HepG2 (cell line): ENCODE measurements around the gene PLEKHH1. TPM values are rescaled to one million over a fixed set of nuclear protein-coding genes. Genes with fewer than 3 reads are reported as not detected.
A peak's percentile ranks its signal among the peaks of the same experiment; 100 is the strongest.

Experiments used
- ATAC-seq: fragments of 200-7000 bp; cut with Tn5 transposase; 3 replicates; pipeline ENCODE4 v1.9.1; 2020; ENCODE audit warnings: mild to moderate bottlenecking, moderate library complexity
- BruUV-seq: library from RNA; stranded (reverse); fragments of 400-500 nt; replicated peaks from 2 replicates; lab custom pipeline; 2021; lab: Mats Ljungman, UMichigan
- CTCF ChIA-PET: fragments of 300-600 bp; formaldehyde crosslinking; extraction: SDS; loops from one replicate; lab custom pipeline; 2021; ENCODE audit warnings: low total read pairs, inconsistent platforms, low intra/inter-chr PET ratio; lab: Yijun Ruan, JAX
- POLR2A ChIA-PET: fragments of 350-600 bp; sonication (Branson Sonifier 250); formaldehyde crosslinking; loops from one replicate; lab custom pipeline; 2020; ENCODE audit warnings: antibody characterized with exemption, inconsistent platforms; lab: Yijun Ruan, JAX
- DNase-seq: peaks from one replicate; pipeline ENCODE4 v3.0.0-alpha.2; 2015; ENCODE audit warnings: low spot score
- FAIRE-seq: peaks from 3 replicates; lab custom pipeline; 2011; peaks lifted over from hg19 to GRCh38; lab: Jason Lieb, UNC
- H2AFZ ChIP-seq: one replicate; pipeline ENCODE4 v1.6.1; 2011; ENCODE audit warnings: low read length, inconsistent platforms
- H3K27ac ChIP-seq: fragments of 300-600 bp; 3 replicates; pipeline ENCODE4 v1.8.0; 2011; ENCODE audit warnings: mixed run types, mild to moderate bottlenecking, mixed read lengths, low read length, inconsistent platforms; ENCODE audit not compliant: insufficient read depth; ENCODE audit errors: extremely low read length
- H3K27me3 ChIP-seq, 2 experiments: fragments of 200-600 bp in 1 of 2; 2 replicates in 1 of 2; 3 replicates in 1 of 2; pipeline versions ENCODE4 v1.6.0 to v1.8.0; 2011; ENCODE audit warnings: low read length in 2 of 2, mild to moderate bottlenecking in 2 of 2, moderate library complexity in 2 of 2, inconsistent platforms in 1 of 2; ENCODE audit not compliant: insufficient read depth in 2 of 2, control insufficient read depth in 1 of 2
- H3K36me3 ChIP-seq, 2 experiments: fragments of 200-600 bp in 1 of 2; replicated peaks in 1 of 2; 2 replicates in 1 of 2; 3 replicates in 1 of 2; pipeline versions ENCODE4 v1.5.1 to v1.8.0; 2011; ENCODE audit warnings: low read length in 2 of 2, inconsistent platforms in 1 of 2; ENCODE audit not compliant: insufficient read depth in 2 of 2, control insufficient read depth in 1 of 2
- H3K4me1 ChIP-seq: 2 replicates; pipeline ENCODE4 v1.5.1; 2012; ENCODE audit warnings: low read length, inconsistent platforms; ENCODE audit not compliant: insufficient read depth
- H3K4me2 ChIP-seq: 2 replicates; pipeline ENCODE4 v1.6.0; 2011; ENCODE audit warnings: low read depth, low read length, inconsistent platforms
- H3K4me3 ChIP-seq, 3 experiments: fragments of 200-600 bp in 1 of 3; sonication (generic), shearing (Covaris generic) in 1 of 3; replicated peaks in 1 of 3; 2 replicates each; pipeline ENCODE4 v1.5.1; 2011 to 2016; ENCODE audit warnings: low read length in 3 of 3, inconsistent platforms in 2 of 3, low read depth in 2 of 3, mild to moderate bottlenecking in 2 of 3, control low read depth in 1 of 3, mixed read lengths in 1 of 3; ENCODE audit not compliant: insufficient read depth in 1 of 3
- H3K79me2 ChIP-seq: one replicate; pipeline ENCODE4 v1.6.1; 2011; ENCODE audit warnings: low read length, inconsistent platforms; ENCODE audit not compliant: insufficient read depth
- H3K9ac ChIP-seq: 2 replicates; pipeline ENCODE4 v1.6.0; 2011; ENCODE audit warnings: mild to moderate bottlenecking, low read depth, low read length, inconsistent platforms; ENCODE audit not compliant: insufficient read depth
- H3K9me3 ChIP-seq: 2 replicates; pipeline ENCODE4 v1.5.1; 2012; ENCODE audit warnings: mild to moderate bottlenecking, low read length
- H4K20me1 ChIP-seq: 2 replicates; pipeline ENCODE4 v1.6.0; 2011; ENCODE audit warnings: inconsistent platforms, mild to moderate bottlenecking, low read length, moderate library complexity; ENCODE audit not compliant: insufficient read depth
- DMAP1 ChIP-seq: IDR thresholded peaks from 2 replicates; pipeline ENCODE4 v1.6.1; 2016
- GATAD1 ChIP-seq: IDR thresholded peaks from 2 replicates; pipeline ENCODE4 v1.6.1; 2016; ENCODE audit warnings: missing genetic modification reagents, missing compliant biosample characterization
- IRX3 ChIP-seq: sonication (generic); formaldehyde crosslinking; IDR thresholded peaks from 2 replicates; pipeline ENCODE4 v1.8.1; 2023; ENCODE audit warnings: mild to moderate bottlenecking, low read depth, missing genetic modification reagents, borderline replicate concordance
- KDM5B ChIP-seq: sonication (generic); formaldehyde crosslinking; IDR thresholded peaks from 2 replicates; pipeline ENCODE4 v1.4.0; 2020; ENCODE audit warnings: missing genetic modification reagents, mild to moderate bottlenecking, borderline replicate concordance
- KMT2B ChIP-seq: IDR thresholded peaks from 2 replicates; pipeline ENCODE4 v1.6.1; 2016; ENCODE audit warnings: missing genetic modification reagents, missing compliant biosample characterization
- LCORL ChIP-seq, 2 experiments: fragments of 450-650 bp in 1 of 2; sonication (generic) in 1 of 2; formaldehyde crosslinking in 1 of 2; IDR thresholded peaks; 2 replicates each; pipeline versions ENCODE4 v1.5.0 to v1.6.1; 2017 to 2020; ENCODE audit warnings: antibody characterized with exemption in 1 of 2, missing genetic modification reagents in 1 of 2
- RFXANK ChIP-seq: IDR thresholded peaks from 2 replicates; pipeline ENCODE4 v1.6.1; 2016
- TBL1XR1 ChIP-seq: fragments of 150-350 bp; IDR thresholded peaks from 2 replicates; pipeline ENCODE4 v1.6.1; 2014; ENCODE audit warnings: borderline replicate concordance, low read length; ENCODE audit not compliant: partially characterized antibody
- TMF1 ChIP-seq: sonication (generic); formaldehyde crosslinking; IDR thresholded peaks from 2 replicates; pipeline ENCODE4 v1.8.1; 2022; ENCODE audit warnings: low read depth, missing genetic modification reagents
- ZNF225 ChIP-seq: sonication (generic); formaldehyde crosslinking; IDR thresholded peaks from 2 replicates; pipeline ENCODE4 v1.4.0; 2020; ENCODE audit warnings: mild to moderate bottlenecking, missing genetic modification reagents
- ZSCAN21 ChIP-seq: sonication (generic); formaldehyde crosslinking; IDR thresholded peaks from 2 replicates; pipeline ENCODE4 v1.8.0; 2022; ENCODE audit warnings: mild to moderate bottlenecking, missing genetic modification reagents, moderate library complexity, borderline replicate concordance
- WGBS: methylation state at CpG from one replicate; pipeline ENCODE4 v1.1.6; 2017; ENCODE audit warnings: low lambda C conversion rate; 5-methylcytosine and 5-hydroxymethylcytosine counted together
- in situ Hi-C: cut with HindIII; loops from 2 replicates; pipeline ENCODE4 v1.10.0; 2017; ENCODE audit warnings: low pct_unique_long_range_greater_than_20kb; ENCODE audit not compliant: extremely low pct_ligation_motif_present
- intact Hi-C: fragments of 100-400 bp; cut with micrococcal nuclease; formaldehyde crosslinking; loops from one replicate; pipeline ENCODE4 v1.10.0; 2022; ENCODE audit not compliant: unreplicated experiment
- polyA plus RNA-seq, 8 experiments: library from polyadenylated mRNA; depleted of rRNA in 3 of 8; stranded (reverse) in 7 of 8; unstranded in 1 of 8; fragments of >200 nt; fragmentation: Illumina TruSeq in 4 of 8; extraction: Trizol in 4 of 8; gene quantifications; 2 replicates each; pipeline versions ENCODE4 v1.2.1 to v1.2.3, GENCODE V29; 2011 to 2016; ENCODE audit warnings: low read depth in 4 of 8, missing spikeins in 1 of 8, mixed read lengths in 1 of 8; ENCODE audit not compliant: insufficient read depth in 1 of 8
- total RNA-seq, 5 experiments: library from RNA; depleted of rRNA; stranded (reverse); fragments of >200 nt; fragmentation: Illumina TruSeq; extraction: Trizol; gene quantifications; 2 replicates each; pipeline ENCODE4 v1.2.3, GENCODE V29; 2016; ENCODE audit warnings: low read depth in 1 of 5
- TF ChIP-seq, protein P1 (sequence below): IDR thresholded peaks from 2 replicates; pipeline ENCODE4 v1.6.1; 2012; ENCODE audit warnings: low read length, improper control_type of control experiment
- TF ChIP-seq, protein P2 (sequence below): sonication (generic); formaldehyde crosslinking; IDR thresholded peaks from 2 replicates; pipeline ENCODE4 v1.4.0; 2020; ENCODE audit warnings: mild to moderate bottlenecking, missing genetic modification reagents
- TF ChIP-seq, protein P3 (sequence below): sonication (generic); formaldehyde crosslinking; IDR thresholded peaks from 2 replicates; pipeline ENCODE4 v1.4.0; 2020; ENCODE audit warnings: missing genetic modification reagents

The PLEKHH1 gene
- total and polyA plus RNA-seq, 2 of the 13 experiments (the other 11 are each of a cell fraction or from before 2014, with no cell fraction given): 8.6 to 15.8 TPM

GRCh38 chr14:67487332-67487731, 45.8 kb upstream of the PLEKHH1 start (continued):
- TF ChIP-seq, protein P1, sequence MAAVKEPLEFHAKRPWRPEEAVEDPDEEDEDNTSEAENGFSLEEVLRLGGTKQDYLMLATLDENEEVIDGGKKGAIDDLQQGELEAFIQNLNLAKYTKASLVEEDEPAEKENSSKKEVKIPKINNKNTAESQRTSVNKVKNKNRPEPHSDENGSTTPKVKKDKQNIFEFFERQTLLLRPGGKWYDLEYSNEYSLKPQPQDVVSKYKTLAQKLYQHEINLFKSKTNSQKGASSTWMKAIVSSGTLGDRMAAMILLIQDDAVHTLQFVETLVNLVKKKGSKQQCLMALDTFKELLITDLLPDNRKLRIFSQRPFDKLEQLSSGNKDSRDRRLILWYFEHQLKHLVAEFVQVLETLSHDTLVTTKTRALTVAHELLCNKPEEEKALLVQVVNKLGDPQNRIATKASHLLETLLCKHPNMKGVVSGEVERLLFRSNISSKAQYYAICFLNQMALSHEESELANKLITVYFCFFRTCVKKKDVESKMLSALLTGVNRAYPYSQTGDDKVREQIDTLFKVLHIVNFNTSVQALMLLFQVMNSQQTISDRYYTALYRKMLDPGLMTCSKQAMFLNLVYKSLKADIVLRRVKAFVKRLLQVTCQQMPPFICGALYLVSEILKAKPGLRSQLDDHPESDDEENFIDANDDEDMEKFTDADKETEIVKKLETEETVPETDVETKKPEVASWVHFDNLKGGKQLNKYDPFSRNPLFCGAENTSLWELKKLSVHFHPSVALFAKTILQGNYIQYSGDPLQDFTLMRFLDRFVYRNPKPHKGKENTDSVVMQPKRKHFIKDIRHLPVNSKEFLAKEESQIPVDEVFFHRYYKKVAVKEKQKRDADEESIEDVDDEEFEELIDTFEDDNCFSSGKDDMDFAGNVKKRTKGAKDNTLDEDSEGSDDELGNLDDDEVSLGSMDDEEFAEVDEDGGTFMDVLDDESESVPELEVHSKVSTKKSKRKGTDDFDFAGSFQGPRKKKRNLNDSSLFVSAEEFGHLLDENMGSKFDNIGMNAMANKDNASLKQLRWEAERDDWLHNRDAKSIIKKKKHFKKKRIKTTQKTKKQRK: no peak
- TF ChIP-seq TBL1XR1 (no peak), TMF1 (CRISPR knock-in tag) (no peak), ZSCAN21 (CRISPR knock-in tag) (no peak)

DNA sequence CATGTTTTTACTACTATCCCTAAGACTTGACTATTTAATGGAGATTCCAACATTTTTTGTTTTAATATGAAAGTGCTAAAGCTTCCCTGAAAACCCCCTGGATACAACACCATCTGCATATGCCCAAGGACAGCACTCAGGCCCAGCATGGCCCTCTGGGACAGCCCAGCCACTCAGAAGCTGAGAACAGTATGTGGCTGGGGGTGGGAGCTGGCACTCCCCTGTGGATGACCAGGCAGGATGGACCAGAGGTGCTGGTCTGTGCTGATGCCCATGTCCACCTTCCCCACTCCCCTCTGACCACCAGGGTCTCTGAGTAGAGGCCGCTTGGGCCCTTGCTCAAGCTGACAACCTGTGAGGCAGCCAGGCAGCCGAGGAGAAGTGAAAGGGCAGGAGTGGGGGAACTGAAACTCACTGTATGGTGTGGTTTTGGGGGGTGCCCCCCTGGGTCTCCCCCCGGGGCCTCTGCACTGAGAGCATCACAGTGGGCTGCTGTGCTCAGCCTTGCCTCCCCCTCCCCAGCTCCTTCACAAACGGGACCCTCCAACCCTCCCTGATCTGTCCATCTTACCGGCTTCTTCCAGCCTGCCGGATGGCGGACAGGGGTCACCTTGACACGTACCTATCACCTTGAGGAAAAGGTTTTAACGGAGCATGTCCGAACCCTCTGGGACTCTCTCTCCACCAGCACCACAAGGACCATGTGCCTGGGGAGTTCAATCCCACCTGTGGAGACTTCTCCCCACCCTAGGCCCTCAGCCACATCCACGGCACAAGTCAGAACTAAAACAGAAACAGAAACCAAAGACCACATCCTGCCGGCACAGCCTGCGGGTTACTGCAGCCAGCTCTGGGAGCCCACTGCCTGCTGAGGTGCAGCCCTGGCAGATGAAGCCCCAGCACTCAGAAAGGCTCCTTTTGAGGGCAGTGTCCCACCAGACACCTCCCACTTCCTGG, 44.9 kb upstream of the PLEKHH1 start, which contains the start of gene TMEM229B:
TSS of gene TMEM229B (minus strand) at position 785 of the 957 bp plus-strand sequence. CDS start 14,798 bp downstream, outside the sequence.
- CTCF ChIA-PET: no interaction called here
- no TSS peak for BruUV-seq
- TF ChIP-seq KDM5B (CRISPR knock-in tag): 0 out of 2 replicates have a peak, but pooled peaks have one; percentile 28
- TF ChIP-seq, protein P2, sequence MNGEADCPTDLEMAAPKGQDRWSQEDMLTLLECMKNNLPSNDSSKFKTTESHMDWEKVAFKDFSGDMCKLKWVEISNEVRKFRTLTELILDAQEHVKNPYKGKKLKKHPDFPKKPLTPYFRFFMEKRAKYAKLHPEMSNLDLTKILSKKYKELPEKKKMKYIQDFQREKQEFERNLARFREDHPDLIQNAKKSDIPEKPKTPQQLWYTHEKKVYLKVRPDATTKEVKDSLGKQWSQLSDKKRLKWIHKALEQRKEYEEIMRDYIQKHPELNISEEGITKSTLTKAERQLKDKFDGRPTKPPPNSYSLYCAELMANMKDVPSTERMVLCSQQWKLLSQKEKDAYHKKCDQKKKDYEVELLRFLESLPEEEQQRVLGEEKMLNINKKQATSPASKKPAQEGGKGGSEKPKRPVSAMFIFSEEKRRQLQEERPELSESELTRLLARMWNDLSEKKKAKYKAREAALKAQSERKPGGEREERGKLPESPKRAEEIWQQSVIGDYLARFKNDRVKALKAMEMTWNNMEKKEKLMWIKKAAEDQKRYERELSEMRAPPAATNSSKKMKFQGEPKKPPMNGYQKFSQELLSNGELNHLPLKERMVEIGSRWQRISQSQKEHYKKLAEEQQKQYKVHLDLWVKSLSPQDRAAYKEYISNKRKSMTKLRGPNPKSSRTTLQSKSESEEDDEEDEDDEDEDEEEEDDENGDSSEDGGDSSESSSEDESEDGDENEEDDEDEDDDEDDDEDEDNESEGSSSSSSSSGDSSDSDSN (CRISPR knock-in tag): peak; percentile 33; the same call in 1 of the 2 replicates
- no peak for TF ChIP-seq DMAP1 (CRISPR knock-in tag)
- TF ChIP-seq ZNF225: 0 out of 2 replicates have a peak, but pooled peaks have one; percentile 50
- TF ChIP-seq LCORL (IDR thresholded peaks at IDR 0.05): no peak
- peak; percentile 63; the same call in 1 of the 2 replicates for TF ChIP-seq LCORL (CRISPR knock-in tag; IDR thresholded peaks at IDR 0.05)
- TF ChIP-seq RFXANK (CRISPR knock-in tag): no peak
- 0 out of 2 replicates have a peak, but pooled peaks have one; percentile 52 for TF ChIP-seq KMT2B
- TF ChIP-seq IRX3 (CRISPR knock-in tag): no peak
- TF ChIP-seq, protein P3, sequence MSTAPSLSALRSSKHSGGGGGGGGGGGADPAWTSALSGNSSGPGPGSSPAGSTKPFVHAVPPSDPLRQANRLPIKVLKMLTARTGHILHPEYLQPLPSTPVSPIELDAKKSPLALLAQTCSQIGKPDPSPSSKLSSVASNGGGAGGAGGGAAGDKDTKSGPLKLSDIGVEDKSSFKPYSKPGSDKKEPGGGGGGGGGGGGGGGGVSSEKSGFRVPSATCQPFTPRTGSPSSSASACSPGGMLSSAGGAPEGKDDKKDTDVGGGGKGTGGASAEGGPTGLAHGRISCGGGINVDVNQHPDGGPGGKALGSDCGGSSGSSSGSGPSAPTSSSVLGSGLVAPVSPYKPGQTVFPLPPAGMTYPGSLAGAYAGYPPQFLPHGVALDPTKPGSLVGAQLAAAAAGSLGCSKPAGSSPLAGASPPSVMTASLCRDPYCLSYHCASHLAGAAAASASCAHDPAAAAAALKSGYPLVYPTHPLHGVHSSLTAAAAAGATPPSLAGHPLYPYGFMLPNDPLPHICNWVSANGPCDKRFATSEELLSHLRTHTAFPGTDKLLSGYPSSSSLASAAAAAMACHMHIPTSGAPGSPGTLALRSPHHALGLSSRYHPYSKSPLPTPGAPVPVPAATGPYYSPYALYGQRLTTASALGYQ (CRISPR knock-in tag): no peak
- peak; percentile 20; the same call in 1 of the 2 replicates for TF ChIP-seq GATAD1 (CRISPR knock-in tag)

More for the DNA sequence above, 44.9 kb upstream of the PLEKHH1 start, which contains the start of gene TMEM229B:
- Histone ChIP-seq H3K79me2 (no peaks in the 10 kb centered on the region), H3K36me3 (no peaks in the 10 kb centered on the region), H3K4me1 (peaks cover 14% of the 10 kb centered on the region), H3K27me3 (peaks cover 0 to 12% of the 10 kb centered on the region in 2 experiments; a peak in 2 of 5 replicates), H3K4me2 (peak within 1 kb of the TSS; percentile 91), H3K9me3 (peaks cover 2% of the 10 kb centered on the region; the same call in 1 of the 2 replicates), H3K4me3 (peak within 1 kb of the TSS; percentile 62 to 79 (median 76)), H3K9ac (peak within 1 kb of the TSS; percentile 65), H3K27ac (no peak within 1 kb of the TSS), H2AFZ (peak within 1 kb of the TSS; percentile 77), H4K20me1 (no peaks in the 10 kb centered on the region)
- WGBS: 4% methylated on average over 9 of the region's 13 CpGs
- ATAC-seq: peak; percentile 81
- intact Hi-C loops: no loop called here
- no peak for DNase-seq
- in situ Hi-C loops: no loop called here
- FAIRE-seq: no peak
- POLR2A ChIA-PET: interaction anchor here (0.9 kb wide), 1 partner anchor 83 kb away, joined by 3 read pairs; no protein-coding TSS in a partner anchor
